Measurements from ENCODE around the gene TP53AIP1. TPM values are rescaled to one million over a fixed set of nuclear protein-coding genes. Genes with fewer than 3 reads are reported as not detected.

The TP53AIP1 gene
- total RNA-seq, 2 experiments from 2014 or later, result 0.20 TPM; not detected in 1

- Histone ChIP-seq H3K9me3 (ENCODE audit: control insufficient read depth in 1 of 2, insufficient read depth in 1 of 2, low read length in 2 of 2) (no peaks in the 10 kb centered on the region), H3K36me3 (ENCODE audit: insufficient read depth, low read length) (no peaks in the 10 kb centered on the region), H3K4me1 (ENCODE audit: insufficient read depth, low read length) (peaks cover 6% of the 10 kb centered on the region), H3K27ac (ENCODE audit: low read depth in 1 of 2, low read length in 2 of 2) (no peak overlapping the region), H3K27me3 (ENCODE audit: control insufficient read depth in 1 of 2, insufficient read depth in 2 of 2, low read length in 2 of 2) (no peaks in the 10 kb centered on the region), H3K4me3 (ENCODE audit: low read length) (no peak overlapping the region)
- Mint-ChIP-seq H3K36me3 (ENCODE audit: low read depth) (no peaks in the 10 kb centered on the region), H3K4me1 (ENCODE audit: low read depth) (peaks cover 4% of the 10 kb centered on the region), H3K27me3 (no peaks in the 10 kb centered on the region), H3K4me3 (no peak overlapping the region), H3K27ac (no peak overlapping the region), H3K9me3 (no peaks in the 10 kb centered on the region)
- ChIA-PET CTCF (no interaction called here), POLR2A (no interaction called here)
- DNase-seq (no peak), ATAC-seq (ENCODE audit: poor library complexity) (no peak)
- no peak for TF ChIP-seq CTCF (IDR thresholded peaks at IDR 0.05)
- intact Hi-C loops (cut with DNase I, micrococcal nuclease), result no loop called here
These were observed 14.9 kb downstream of the TP53AIP1 start for GRCh38 chr11:128927683-128928336.

- Histone ChIP-seq H3K27ac (ENCODE audit: low read depth in 1 of 2, low read length in 2 of 2) (no peak overlapping the region), H3K36me3 (ENCODE audit: insufficient read depth, low read length) (no peaks in the 10 kb centered on the region), H3K4me1 (ENCODE audit: insufficient read depth, low read length) (peaks cover 6% of the 10 kb centered on the region), H3K4me3 (ENCODE audit: low read length) (no peak overlapping the region), H3K27me3 (ENCODE audit: control insufficient read depth in 1 of 2, insufficient read depth in 2 of 2, low read length in 2 of 2) (no peaks in the 10 kb centered on the region), H3K9me3 (ENCODE audit: control insufficient read depth in 1 of 2, insufficient read depth in 1 of 2, low read length in 2 of 2) (no peaks in the 10 kb centered on the region)
- no peak for TF ChIP-seq CTCF (IDR thresholded peaks at IDR 0.05)
- Mint-ChIP-seq H3K9me3 (no peaks in the 10 kb centered on the region), H3K4me1 (ENCODE audit: low read depth) (peaks cover 4% of the 10 kb centered on the region), H3K27ac (no peak overlapping the region), H3K4me3 (no peak overlapping the region), H3K27me3 (no peaks in the 10 kb centered on the region), H3K36me3 (ENCODE audit: low read depth) (no peaks in the 10 kb centered on the region)
- CTCF ChIA-PET, result no interaction called here
- intact Hi-C loops (cut with DNase I, micrococcal nuclease), result no loop called here
- POLR2A ChIA-PET, result no interaction called here
- DNase-seq (no peak), ATAC-seq (ENCODE audit: poor library complexity) (no peak)
These were observed 15.6 kb downstream of the TP53AIP1 start for GRCh38 chr11:128927108-128927461.

- Histone ChIP-seq H3K4me1 (ENCODE audit: insufficient read depth, low read length) (peaks cover 6% of the 10 kb centered on the region), H3K4me3 (ENCODE audit: low read length) (no peak overlapping the region), H3K27me3 (ENCODE audit: control insufficient read depth in 1 of 2, insufficient read depth in 2 of 2, low read length in 2 of 2) (no peaks in the 10 kb centered on the region), H3K27ac (ENCODE audit: low read depth in 1 of 2, low read length in 2 of 2) (no peak overlapping the region), H3K36me3 (ENCODE audit: insufficient read depth, low read length) (no peaks in the 10 kb centered on the region), H3K9me3 (ENCODE audit: control insufficient read depth in 1 of 2, insufficient read depth in 1 of 2, low read length in 2 of 2) (no peaks in the 10 kb centered on the region)
- H3K36me3 Mint-ChIP-seq (ENCODE audit: low read depth), result no peaks in the 10 kb centered on the region
- ChIA-PET CTCF (no interaction called here), POLR2A (no interaction called here)
- no peak overlapping the region for H3K27ac Mint-ChIP-seq
- no peak for DNase-seq
- H3K27me3 Mint-ChIP-seq, result no peaks in the 10 kb centered on the region
- TF ChIP-seq CTCF (IDR thresholded peaks at IDR 0.05), result no peak
- H3K9me3 Mint-ChIP-seq, result no peaks in the 10 kb centered on the region
- intact Hi-C loops (cut with DNase I, micrococcal nuclease), result no loop called here
- H3K4me3 Mint-ChIP-seq, result no peak overlapping the region
- ATAC-seq (ENCODE audit: poor library complexity), result no peak
- peaks cover 4% of the 10 kb centered on the region for H3K4me1 Mint-ChIP-seq (ENCODE audit: low read depth)
These were observed 16.1 kb downstream of the TP53AIP1 start for GRCh38 chr11:128926437-128927107.
